Coronary artery (tissue), 2 donors: ENCODE measurements around the gene IRF8.

Experiments used
- DNase-seq: peaks from one replicate; pipeline ENCODE4 v3.0.0-alpha.2; 2017; ENCODE audit warnings: low spot score
- H3K27ac ChIP-seq, 2 donors: fragments of 200-600 bp; sonication (generic); one replicate each; pipeline ENCODE4 v1.5.1; 2016 to 2019
- H3K4me3 ChIP-seq: fragments of 200-600 bp; sonication (generic); 2 replicates; pipeline ENCODE4 v1.5.1; 2016; ENCODE audit warnings: mild to moderate bottlenecking, moderate library complexity
- CTCF ChIP-seq: fragments of 200-600 bp; sonication (generic); IDR thresholded peaks from one replicate; pipeline ENCODE4 v1.5.1; 2019; ENCODE audit warnings: antibody characterized with exemption

The IRF8 gene

GRCh38 chr16:85894266-85894665, 4.7 kb upstream of the IRF8 start:
- no peak overlapping the region for H3K27ac ChIP-seq
- DNase-seq: no peak
- no peak overlapping the region for H3K4me3 ChIP-seq
- no peak for TF ChIP-seq CTCF

GRCh38 chr16:85897382-85897781, 1.6 kb upstream of the IRF8 start:
- no peak overlapping the region for H3K27ac ChIP-seq
- TF ChIP-seq CTCF: no peak
- H3K4me3 ChIP-seq: no peak overlapping the region
- no peak for DNase-seq

GRCh38 chr16:85899444-85899843, 482 bp downstream of the IRF8 start:
- H3K4me3 ChIP-seq: peak overlapping the region; percentile 74
- TF ChIP-seq CTCF: no peak
- DNase-seq: no peak
- peak overlapping the region in 1 of 2 donors; percentile 70 for H3K27ac ChIP-seq

- no peak for DNase-seq
These were observed 1.2 kb downstream of the IRF8 start for GRCh38 chr16:85900027-85900792.

GRCh38 chr16:85901110-85901509, 2.1 kb downstream of the IRF8 start:
- H3K4me3 ChIP-seq: no peak overlapping the region
- no peak overlapping the region for H3K27ac ChIP-seq
- no peak for DNase-seq
- TF ChIP-seq CTCF: no peak

More at GRCh38 chr16:85900027-85900792, 1.2 kb downstream of the IRF8 start:
- no peak for TF ChIP-seq CTCF
- peak overlapping the region; percentile 74 for H3K4me3 ChIP-seq
- H3K27ac ChIP-seq: no peak overlapping the region

GRCh38 chr16:85901773-85902365, 2.9 kb downstream of the IRF8 start:
- no peak for TF ChIP-seq CTCF
- no peak for DNase-seq
- H3K4me3 ChIP-seq: no peak overlapping the region
- no peak overlapping the region for H3K27ac ChIP-seq
